HG02943 (cell line): Measurements from ENCODE around the gene NEURL1B.
"Not testable (repeated sequence)": the region's sequence is repeated elsewhere in the genome, so short reads cannot be mapped to it uniquely, and the experiment has no call there.

Experiments
- ATAC-seq: cut with Tn5 transposase; IDR thresholded peaks from one replicate; pipeline ENCODE4 v1.9.1; 2021; ENCODE audit warnings: mild to moderate bottlenecking, low read depth, moderate library complexity; ENCODE audit not compliant: unreplicated experiment

The NEURL1B gene

GRCh38 chr5:172674155-172674554 lies 33.1 kb downstream of the NEURL1B start:
- no peak for ATAC-seq

- no peak for ATAC-seq
These were observed 35.9 kb downstream of the NEURL1B start for GRCh38 chr5:172676914-172677475.

GRCh38 chr5:172678362-172678874 lies 37.4 kb downstream of the NEURL1B start:
- not testable (repeated sequence) for ATAC-seq

- ATAC-seq: no peak
These were observed 37.8 kb downstream of the NEURL1B start for GRCh38 chr5:172678902-172679301.

GRCh38 chr5:172679628-172680212 lies 38.7 kb downstream of the NEURL1B start:
- no peak for ATAC-seq

- no peak for ATAC-seq
These were observed 39.9 kb downstream of the NEURL1B start for GRCh38 chr5:172680921-172681320.

GRCh38 chr5:172681421-172681820 lies 40.4 kb downstream of the NEURL1B start:
- no peak for ATAC-seq

GRCh38 chr5:172683264-172683644 lies 42.2 kb downstream of the NEURL1B start:
- ATAC-seq: no peak

- no peak for ATAC-seq
These were observed 42.8 kb downstream of the NEURL1B start for GRCh38 chr5:172683645-172684471.

- no peak for ATAC-seq
These were observed 44.0 kb downstream of the NEURL1B start for GRCh38 chr5:172685091-172685490.

GRCh38 chr5:172686111-172686510 lies 45.0 kb downstream of the NEURL1B start:
- no peak for ATAC-seq

GRCh38 chr5:172686539-172687390 lies 45.7 kb downstream of the NEURL1B start:
- ATAC-seq: no peak

GRCh38 chr5:172687940-172688339 lies 46.9 kb downstream of the NEURL1B start:
- no peak for ATAC-seq

GRCh38 chr5:172688349-172689217 lies 47.5 kb downstream of the NEURL1B start:
- ATAC-seq: no peak

- no peak for ATAC-seq
These were observed 48.1 kb downstream of the NEURL1B start for GRCh38 chr5:172689218-172689572.

GRCh38 chr5:172689801-172690200 lies 48.7 kb downstream of the NEURL1B start:
- ATAC-seq: no peak

- ATAC-seq: no peak
These were observed 49.4 kb downstream of the NEURL1B start for GRCh38 chr5:172690258-172691075.

- ATAC-seq: no peak
These were observed 50.8 kb downstream of the NEURL1B start for GRCh38 chr5:172691886-172692285.

GRCh38 chr5:172692451-172692850 lies 51.4 kb downstream of the NEURL1B start:
- ATAC-seq: no peak
